ENCODE measurements around the gene NAV2.

NAV2 gene

GRCh38 chr11:19972651-19973050 lies 260.0 kb downstream of the NAV2 start:
- TF ChIP-seq CTCF (IDR thresholded peaks at IDR 0.05; ENCODE audit: low read depth, low read length, missing control alignments) = no peak
- H3K27me3 ChIP-seq (replicated peaks) = no peaks in the 10 kb centered on the region
- in situ Hi-C loops (cut with HindIII; ENCODE audit: low pct_ligation_motif_present, low sequenced_read_pairs) = no loop called here
- no peak overlapping the region for H3K27ac ChIP-seq
- H3K36me3 ChIP-seq (replicated peaks) = no peaks in the 10 kb centered on the region
- H3K4me3 ChIP-seq (ENCODE audit: low read depth, low read length) = no peak overlapping the region
- no peak for DNase-seq

GRCh38 chr11:19973136-19973635 lies 260.5 kb downstream of the NAV2 start:
- Histone ChIP-seq H3K27me3 (replicated peaks) (no peaks in the 10 kb centered on the region), H3K27ac (no peak overlapping the region), H3K4me3 (ENCODE audit: low read depth, low read length) (no peak overlapping the region), H3K36me3 (replicated peaks) (no peaks in the 10 kb centered on the region)
- in situ Hi-C loops (cut with HindIII; ENCODE audit: low pct_ligation_motif_present, low sequenced_read_pairs) = no loop called here
- no peak for DNase-seq
- no peak for TF ChIP-seq CTCF (IDR thresholded peaks at IDR 0.05; ENCODE audit: low read depth, low read length, missing control alignments)

- no peak for TF ChIP-seq CTCF (IDR thresholded peaks at IDR 0.05; ENCODE audit: low read depth, low read length, missing control alignments)
- Histone ChIP-seq H3K27me3 (replicated peaks) (no peaks in the 10 kb centered on the region), H3K27ac (no peak overlapping the region), H3K4me3 (ENCODE audit: low read depth, low read length) (no peak overlapping the region), H3K36me3 (replicated peaks) (no peaks in the 10 kb centered on the region)
- DNase-seq = no peak
- in situ Hi-C loops (cut with HindIII; ENCODE audit: low pct_ligation_motif_present, low sequenced_read_pairs) = no loop called here
These were observed 262.2 kb downstream of the NAV2 start for GRCh38 chr11:19974886-19975285.

- H3K27ac ChIP-seq = no peak overlapping the region
- no peaks in the 10 kb centered on the region for H3K27me3 ChIP-seq (replicated peaks)
- H3K4me3 ChIP-seq (ENCODE audit: low read depth, low read length) = no peak overlapping the region
- no peak for DNase-seq
- no peak for TF ChIP-seq CTCF (IDR thresholded peaks at IDR 0.05; ENCODE audit: low read depth, low read length, missing control alignments)
- in situ Hi-C loops (cut with HindIII; ENCODE audit: low pct_ligation_motif_present, low sequenced_read_pairs) = no loop called here
- H3K36me3 ChIP-seq (replicated peaks) = no peaks in the 10 kb centered on the region
These were observed 262.9 kb downstream of the NAV2 start for GRCh38 chr11:19975414-19975990.

- no peak for TF ChIP-seq CTCF (IDR thresholded peaks at IDR 0.05; ENCODE audit: low read depth, low read length, missing control alignments)
- in situ Hi-C loops (cut with HindIII; ENCODE audit: low pct_ligation_motif_present, low sequenced_read_pairs) = no loop called here
- DNase-seq = no peak
- H3K27me3 ChIP-seq (replicated peaks) = no peaks in the 10 kb centered on the region
- no peaks in the 10 kb centered on the region for H3K36me3 ChIP-seq (replicated peaks)
- H3K4me3 ChIP-seq (ENCODE audit: low read depth, low read length) = no peak overlapping the region
- no peak overlapping the region for H3K27ac ChIP-seq
These were observed 263.8 kb downstream of the NAV2 start for GRCh38 chr11:19976281-19976941.
